Activated effector memory CD4-positive, alpha-beta T cell treated with anti-CD3 and anti-CD28 coated beads, Interleukin-2, amount 50 U/mL, for 16 hours (primary cell): ENCODE measurements around the gene PSMD13.

Experiments used
- DNase-seq: peaks from one replicate; pipeline ENCODE4 v3.0.0-alpha.2; 2020

Gene PSMD13

DNA sequence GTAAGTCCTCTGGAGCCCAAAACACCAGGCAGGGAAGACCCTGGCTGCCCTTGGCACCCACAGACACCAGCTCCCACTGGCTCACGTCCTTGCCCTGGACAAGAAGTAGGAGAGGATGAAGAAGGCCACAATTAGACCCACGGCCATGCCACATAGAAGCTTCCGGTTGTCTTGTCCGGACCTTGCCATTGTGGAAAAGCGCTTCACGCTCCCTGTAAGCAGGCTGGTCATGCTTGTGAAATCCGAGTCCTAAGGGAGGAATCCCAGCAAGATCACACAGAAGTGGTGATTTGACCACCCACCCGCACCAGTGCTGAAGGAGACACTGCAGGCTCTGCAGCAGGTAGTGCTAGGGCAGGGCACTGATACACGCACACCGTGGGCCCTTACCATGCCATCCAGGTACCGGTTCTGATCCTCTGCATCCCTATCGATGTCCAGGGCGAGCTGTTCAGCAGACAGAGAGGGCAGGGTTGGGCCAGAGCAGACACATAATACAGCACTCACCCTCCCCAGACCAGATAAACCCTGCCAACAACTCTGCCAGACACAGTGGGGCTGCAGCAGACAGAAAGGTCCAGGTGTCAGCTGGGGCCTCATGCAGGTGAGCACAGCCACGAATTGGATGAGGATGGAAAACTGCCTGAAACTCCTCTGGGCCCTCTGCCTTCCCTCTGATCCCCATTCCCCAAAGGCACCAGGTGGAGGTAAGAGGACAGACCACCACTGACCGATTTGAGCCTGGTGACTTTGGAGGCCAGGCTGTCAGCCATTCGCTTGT, 31.4 kb upstream of the PSMD13 start:
- DNase-seq: peak; percentile 60

DNA sequence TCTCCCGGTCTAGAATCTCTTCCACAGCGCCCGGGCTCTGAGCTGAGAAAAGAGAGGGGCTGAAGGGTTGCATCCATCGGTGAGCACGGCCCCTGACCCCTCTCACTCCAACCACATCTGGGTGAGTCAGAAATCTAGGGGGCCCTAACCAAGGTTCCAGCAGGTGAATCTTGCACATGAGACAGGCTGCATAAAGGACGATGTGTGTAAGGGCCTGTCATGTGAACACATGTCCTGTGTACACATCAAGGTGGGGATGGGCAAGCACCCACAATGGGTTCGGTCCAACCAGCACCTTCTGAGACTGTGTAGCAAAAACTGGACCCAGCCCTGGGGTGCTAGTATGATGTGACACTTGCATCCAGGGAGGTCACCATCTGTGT, 30.8 kb upstream of the PSMD13 start:
- DNase-seq: peak; percentile 62

DNA sequence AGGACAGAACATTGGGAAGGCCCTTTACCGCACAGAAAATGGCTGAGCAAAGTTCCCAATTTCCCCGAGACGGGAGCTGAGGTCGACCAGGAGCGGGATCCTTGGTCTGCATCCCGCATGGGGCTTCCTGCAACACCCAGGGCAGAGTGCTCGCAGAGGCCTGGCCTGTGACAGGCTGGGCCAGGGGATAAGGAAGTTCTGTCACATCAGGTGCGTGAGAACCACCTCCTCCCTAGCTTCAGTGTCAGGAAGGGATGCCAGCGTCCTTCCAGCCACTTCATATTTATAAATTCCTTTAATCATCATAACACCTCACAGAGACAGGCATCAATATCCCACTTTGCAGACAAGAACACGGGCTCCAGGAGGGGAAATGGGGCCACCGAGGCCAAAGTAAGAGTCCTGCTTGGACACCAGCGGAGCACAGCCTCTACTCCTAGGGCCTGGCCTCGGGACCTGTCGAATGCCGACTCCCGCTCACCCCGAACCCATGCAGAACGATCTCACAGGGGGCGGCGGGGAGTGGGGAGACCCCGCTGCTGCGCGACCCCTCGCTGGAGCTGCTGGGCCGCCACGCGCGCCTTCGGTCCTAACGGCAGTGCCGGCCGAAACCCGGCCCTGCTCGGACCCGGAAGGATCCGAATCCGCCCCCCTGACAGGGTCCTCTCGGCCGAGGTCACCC, 30.1 kb upstream of the PSMD13 start:
- DNase-seq: peak; percentile 69

DNA sequence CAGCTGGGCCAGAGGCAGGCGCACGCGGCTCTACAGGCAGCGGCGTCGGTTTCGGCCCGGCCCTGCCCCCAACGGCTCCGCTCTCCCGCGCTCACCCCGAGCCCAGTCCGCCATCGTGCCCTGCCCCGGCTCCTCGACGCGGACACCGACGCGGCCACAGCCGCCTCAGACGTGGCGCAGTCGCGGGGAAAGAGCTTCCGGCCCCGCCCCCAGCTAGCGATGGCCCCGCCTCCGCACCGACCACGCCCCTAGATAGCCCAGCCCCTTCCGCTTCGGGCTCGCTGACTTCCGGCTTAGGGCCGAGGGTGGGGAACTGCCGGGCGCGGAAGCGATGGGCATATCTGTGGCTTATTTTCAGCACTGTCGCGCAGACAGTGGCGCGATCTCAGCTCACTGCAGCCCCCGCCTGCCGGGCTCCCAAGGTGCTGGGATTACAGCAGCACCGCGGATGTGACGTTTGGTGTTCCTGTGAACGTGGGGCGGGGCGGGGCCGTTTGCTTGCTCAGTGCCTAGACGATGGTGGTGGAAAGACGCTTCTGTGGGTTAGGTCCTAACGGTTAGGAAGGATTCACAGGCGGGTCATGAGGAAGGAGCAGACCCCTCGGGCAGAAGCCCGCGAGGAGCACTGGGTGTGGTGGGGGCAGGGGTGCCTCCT, 29.4 kb upstream of the PSMD13 start, which contains the start of the genes BET1L and RIC8A:
TSS of gene BET1L (minus strand) at position 192 of the 655 bp plus-strand sequence. CDS start at position 114, 78 bp downstream.
TSS of gene RIC8A (plus strand) at position 501 of the 655 bp plus-strand sequence. CDS start 1,147 bp downstream, outside the sequence.
- DNase-seq: peak; percentile 99

DNA sequence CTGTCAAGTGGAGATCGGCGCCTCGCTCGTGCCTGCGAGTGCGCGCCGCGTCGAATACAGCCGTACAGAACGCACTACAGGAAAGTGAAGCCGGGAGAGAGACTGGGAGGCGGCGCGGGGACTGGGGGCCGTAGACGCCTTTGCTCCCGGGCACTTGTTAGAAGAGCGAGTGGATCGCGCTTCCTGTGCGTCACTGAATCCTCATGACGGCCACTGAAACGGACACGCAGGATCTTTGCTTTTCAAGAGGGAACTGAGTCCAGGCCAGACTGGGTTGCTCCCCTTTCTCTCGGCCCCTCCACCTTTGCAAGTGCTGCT, 29.0 kb upstream of the PSMD13 start:
- no peak for DNase-seq

DNA sequence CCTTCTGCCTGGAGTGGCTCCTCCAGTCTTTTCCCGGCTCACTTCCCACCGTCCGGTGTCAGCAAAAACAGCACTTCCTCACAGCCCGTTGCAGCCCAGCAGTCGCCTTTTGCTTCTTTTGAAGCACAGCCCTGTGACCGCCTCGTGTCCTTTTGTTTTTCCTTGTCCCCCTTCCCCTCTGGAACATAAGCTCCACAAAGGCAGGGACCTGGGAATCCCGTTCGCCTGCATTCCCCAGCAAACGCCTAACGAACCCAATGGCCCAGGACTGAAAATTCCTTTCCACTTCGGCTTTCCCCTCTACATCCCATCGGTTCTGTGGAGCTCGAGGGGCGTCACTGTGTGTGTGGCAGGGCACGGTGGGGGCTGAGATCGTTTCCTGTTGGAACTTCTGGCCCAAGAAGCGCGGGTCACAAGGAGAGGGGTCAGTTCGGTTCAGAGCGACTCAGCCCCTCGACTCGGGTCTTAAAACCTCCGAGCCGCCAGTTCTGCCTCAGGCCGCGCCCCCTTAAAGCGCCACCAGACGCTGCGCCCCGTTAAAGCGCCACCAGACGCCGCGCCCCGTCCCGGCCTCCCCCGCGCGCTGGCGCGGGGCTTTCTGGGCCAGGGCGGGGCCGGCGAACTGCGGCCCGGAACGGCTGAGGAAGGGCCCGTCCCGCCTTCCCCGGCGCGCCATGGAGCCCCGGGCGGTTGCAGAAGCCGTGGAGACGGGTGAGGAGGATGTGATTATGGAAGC, 28.4 kb upstream of the PSMD13 start:
- peak; percentile 94 for DNase-seq

DNA sequence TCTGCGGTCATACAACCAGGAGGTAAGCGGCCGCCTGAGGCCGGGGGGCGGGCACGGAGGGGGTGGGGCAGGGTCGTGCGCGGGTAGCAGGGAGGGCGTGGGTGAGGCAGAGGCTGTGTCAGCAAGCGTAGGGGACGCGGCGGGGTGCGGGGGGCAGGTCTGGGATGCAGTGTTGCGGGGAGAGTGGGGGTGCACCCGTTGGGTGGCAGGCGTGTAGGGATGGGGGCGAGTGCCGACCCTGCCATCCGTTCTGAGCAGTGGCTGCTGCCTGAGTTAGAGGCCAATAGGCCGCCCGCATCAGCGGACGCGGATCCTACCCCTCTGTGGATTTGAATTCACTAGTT, 27.9 kb upstream of the PSMD13 start:
- DNase-seq: no peak

DNA sequence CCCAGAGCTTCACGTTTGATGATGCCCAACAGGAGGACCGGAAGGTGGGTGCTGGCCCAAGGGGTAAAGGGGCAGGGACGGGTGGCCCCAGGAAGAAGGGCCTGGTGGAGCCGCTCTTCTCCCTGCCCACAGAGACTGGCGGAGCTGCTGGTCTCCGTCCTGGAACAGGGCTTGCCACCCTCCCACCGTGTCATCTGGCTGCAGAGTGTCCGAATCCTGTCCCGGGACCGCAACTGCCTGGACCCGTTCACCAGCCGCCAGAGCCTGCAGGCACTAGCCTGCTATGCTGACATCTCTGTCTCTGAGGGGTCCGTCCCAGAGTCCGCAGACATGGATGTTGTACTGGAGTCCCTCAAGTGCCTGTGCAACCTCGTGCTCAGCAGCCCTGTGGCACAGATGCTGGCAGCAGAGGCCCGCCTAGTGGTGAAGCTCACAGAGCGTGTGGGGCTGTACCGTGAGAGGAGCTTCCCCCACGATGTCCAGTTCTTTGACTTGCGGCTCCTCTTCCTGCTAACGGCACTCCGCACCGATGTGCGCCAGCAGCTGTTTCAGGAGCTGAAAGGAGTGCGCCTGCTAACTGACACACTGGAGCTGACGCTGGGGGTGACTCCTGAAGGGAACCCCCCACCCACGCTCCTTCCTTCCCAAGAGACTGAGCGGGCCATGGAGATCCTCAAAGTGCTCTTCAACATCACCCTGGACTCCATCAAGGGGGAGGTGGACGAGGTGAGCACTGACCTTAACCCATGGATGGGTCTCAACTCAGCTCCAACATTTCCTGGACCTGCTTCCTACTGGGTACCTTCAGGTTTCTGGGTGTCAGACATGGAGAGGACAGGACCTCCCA, 27.3 kb upstream of the PSMD13 start:
- DNase-seq: peak; percentile 68

DNA sequence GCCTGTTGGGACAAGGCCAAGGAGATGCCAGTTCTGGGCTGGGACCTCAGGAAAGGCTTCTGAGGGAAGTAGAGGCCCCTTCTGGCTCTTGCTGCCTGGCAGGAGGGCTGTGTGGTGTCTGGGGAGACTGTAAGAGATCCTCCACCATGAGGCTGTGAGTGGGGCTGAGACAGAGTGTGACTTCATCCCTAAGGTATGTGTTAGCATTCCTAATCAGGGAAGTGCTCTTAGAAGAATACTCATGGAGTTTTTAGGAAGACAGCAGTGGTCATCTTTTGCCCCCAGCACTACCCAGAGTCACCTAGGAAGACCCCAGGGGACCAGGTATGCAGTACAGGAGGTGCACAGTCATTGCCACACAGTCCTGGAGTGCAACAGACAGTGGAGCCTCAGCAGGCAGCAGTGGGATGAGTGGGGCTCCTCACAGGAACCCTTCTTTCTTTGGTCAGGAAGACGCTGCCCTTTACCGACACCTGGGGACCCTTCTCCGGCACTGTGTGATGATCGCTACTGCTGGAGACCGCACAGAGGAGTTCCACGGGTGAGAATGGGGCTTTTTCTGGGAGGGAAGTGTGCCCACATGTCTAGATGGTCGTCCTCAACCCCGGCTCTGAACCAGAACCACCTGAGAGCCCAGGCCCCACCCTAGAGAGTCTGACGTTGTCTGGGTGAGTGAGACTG, 26.5 kb upstream of the PSMD13 start:
- peak; percentile 37 for DNase-seq

DNA sequence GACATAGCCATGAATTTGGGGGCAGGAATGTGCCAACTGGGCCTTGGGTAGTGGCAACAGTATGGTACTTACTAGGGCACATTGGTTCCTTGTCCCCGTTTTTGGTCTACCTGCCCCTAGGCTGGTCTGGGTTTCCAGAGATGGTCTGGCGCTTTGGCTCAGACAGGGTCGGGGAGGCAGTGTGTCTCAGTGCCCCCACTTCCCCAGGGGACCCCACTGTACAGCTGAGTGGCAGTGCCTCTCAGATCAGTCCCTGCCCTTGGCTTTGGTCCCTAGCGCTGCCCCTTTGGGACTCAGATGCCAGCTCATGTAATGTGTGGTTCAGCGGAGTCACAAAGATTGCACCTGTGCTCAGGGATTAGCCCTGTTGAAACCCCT, 26.0 kb upstream of the PSMD13 start:
- peak; percentile 59 for DNase-seq

DNA sequence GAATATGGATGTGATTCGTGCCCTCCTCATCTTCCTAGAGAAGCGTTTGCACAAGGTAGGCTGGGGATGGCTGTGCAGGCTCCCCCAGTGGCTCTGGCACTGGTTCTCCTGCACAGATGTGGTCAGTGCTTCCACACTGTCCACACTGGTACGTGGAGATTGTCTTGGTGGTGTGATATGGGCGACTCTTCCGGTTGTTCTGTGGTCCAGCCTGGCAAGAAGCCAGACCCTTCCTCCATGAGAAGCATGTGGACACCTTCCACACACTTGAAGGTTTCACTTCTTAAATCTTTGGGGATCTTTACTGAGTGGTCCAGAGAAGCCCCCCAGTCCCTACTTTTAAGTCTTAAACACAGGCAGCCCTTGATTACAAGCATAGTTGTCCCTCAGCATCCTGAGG, 25.5 kb upstream of the PSMD13 start:
- peak; percentile 38 for DNase-seq

DNA sequence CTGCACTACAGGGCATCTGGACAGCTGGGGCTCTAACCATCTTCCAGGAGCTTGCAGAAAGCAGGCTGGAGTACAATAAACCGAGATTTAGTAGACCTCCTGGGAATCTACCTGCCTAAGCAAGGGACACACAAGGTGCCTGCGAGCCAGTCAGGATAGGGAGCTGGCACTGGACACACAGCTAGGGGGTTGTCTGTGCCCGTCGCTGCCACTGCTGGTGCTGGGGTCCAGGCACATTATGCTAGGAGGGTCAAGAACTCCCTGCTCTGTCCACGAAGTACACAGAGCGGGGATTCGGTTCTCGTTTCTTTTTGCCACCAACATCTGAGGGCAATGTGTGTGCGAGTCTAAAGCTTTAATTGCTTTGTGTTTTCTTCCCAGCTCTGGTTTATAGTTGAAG, 25.0 kb upstream of the PSMD13 start:
- DNase-seq: no peak

DNA sequence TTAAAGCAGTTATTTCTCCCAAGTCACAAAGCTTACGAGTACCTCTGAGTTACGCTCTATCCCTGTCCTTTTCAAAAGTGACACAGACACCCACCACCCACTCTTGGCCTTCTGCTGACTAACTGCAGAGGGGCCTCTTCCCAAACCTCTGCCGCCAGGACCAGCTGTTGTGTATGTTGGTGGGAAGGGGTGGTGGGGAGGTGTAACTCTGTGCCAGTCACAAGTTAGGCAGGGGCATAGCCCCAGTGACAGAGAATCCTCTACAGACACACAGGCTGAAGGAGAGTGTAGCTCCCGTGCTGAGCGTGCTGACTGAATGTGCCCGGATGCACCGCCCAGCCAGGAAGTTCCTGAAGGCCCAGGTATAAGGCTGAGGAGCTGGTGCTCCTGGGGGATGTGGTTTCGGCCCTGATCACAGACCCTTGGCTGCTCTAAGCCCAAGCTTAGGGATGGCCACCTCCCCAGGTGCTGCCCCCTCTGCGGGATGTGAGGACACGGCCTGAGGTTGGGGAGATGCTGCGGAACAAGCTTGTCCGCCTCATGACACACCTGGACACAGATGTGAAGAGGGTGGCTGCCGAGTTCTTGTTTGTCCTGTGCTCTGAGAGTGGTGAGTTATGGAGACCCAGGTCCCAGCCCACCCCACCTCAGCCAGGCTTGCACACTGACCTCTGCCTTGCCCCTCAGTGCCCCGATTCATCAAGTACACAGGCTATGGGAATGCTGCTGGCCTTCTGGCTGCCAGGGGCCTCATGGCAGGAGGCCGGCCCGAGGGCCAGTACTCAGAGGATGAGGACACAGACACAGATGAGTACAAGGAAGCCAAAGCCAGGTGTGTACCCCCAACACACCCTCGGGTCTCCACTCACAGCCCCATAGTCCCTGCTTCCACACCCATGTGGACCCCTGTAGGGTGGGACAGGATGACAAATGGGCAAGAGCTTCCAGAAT, 24.4 kb upstream of the PSMD13 start:
- no peak for DNase-seq

DNA sequence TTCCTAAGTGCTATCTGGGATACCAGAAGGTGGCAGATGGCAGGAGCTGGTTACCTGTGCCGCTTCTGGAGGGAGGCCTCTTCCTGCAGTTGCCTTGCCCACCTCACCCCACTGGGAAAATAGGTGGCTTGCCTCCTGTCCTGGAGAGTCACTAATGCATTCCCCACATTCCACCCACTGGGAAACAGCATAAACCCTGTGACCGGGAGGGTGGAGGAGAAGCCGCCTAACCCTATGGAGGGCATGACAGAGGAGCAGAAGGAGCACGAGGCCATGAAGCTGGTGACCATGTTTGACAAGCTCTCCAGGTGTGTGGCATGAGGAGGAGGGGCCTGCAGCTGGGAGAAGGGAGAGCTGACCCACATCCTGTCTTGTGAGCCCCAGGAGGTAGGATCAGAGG, 23.7 kb upstream of the PSMD13 start:
- DNase-seq: peak; percentile 54

DNA sequence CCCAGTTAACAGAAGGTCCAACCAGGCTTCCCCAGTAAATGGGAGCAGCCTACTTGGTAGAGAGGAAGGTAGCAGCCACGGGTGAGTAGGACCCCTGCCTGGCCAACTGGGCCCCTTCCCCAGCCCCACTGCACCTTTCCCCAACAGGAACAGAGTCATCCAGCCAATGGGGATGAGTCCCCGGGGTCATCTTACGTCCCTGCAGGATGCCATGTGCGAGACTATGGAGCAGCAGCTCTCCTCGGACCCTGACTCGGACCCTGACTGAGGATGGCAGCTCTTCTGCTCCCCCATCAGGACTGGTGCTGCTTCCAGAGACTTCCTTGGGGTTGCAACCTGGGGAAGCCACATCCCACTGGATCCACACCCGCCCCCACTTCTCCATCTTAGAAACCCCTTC, 22.7 kb upstream of the PSMD13 start:
- DNase-seq: peak; percentile 51

DNA sequence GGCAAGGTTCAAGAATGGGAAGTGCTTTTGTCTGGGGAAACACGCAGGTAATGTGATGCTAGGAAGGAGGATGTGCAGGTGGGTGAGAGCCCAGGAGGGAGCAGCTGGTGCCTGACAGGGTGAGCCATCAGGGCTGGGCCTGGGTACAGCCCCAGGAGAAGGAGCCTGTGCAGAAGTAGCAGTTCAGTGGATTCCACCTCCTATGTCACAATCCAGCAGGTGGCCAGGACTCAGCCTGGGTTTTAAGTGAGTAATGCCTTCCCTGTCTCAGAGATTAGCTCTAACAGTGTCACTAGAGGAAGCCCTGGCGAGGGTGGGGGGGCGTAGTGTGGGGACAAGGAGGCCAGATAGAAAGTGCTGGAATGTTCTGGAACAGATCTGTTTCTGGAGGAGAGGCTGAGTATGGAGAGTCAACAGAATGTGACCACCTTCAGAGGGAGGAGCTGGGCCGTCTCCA, 21.2 kb upstream of the PSMD13 start:
- DNase-seq: peak; percentile 61

DNA sequence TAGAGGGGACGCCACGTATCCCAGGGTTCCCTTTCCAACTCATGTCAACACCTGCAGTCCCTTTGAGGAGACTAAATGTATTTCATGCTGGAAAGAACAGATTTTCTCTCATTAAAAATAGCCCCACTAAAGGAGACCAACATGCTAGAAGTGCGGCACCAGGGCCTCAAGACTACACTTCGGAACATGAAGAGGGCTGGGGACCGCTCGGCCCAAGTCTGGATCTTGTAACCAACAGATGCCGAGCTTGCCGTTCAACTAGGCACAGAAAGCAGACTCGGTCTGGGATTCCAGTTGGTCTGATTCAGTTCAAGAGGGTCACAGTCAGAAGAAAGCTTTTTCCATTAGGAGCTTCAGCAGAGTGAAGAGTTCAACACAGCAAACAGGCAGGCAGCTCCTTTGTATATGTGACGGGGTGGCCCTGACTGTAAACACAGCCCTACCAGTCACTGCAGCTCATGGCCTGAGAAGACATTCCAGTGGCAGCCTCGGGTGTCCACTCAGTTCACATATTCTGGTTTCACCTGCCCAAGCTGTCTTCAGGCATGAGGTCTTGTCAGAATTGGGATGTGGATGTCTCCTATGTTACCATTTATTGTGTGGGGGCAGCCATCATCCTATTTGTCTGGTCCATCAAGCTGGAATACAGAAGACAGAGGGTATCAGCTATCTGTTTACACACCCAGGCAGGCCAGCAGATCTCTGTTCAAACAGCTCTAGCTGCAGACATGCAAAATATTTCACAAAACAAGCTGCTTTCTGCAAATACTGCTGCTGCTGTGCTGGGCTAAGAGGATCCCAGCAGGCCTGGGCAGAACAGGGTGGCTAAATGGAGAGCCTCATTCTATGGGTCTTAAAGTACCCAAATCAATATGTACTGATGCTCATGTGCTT, 20.4 kb upstream of the PSMD13 start:
- peak; percentile 50 for DNase-seq

DNA sequence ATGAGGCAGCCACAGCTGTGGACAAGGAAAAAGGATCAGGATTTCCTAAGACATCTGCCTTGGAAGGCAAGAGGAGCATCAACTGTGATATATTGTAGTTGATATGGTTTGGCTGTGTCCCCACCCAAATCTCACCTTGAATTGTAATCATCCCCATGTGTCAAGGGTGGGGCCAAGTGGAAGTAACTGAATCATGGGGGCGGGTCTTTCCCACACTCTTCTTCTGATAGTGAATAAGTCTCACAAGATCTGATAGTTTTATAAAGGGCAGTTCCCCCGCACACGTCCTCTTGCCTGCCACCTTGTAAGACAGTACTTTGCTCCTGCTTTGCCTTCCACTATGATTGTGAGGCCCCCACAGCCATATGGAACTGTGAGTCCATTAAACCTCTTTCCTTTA, 19.1 kb upstream of the PSMD13 start:
- peak; percentile 47 for DNase-seq

DNA sequence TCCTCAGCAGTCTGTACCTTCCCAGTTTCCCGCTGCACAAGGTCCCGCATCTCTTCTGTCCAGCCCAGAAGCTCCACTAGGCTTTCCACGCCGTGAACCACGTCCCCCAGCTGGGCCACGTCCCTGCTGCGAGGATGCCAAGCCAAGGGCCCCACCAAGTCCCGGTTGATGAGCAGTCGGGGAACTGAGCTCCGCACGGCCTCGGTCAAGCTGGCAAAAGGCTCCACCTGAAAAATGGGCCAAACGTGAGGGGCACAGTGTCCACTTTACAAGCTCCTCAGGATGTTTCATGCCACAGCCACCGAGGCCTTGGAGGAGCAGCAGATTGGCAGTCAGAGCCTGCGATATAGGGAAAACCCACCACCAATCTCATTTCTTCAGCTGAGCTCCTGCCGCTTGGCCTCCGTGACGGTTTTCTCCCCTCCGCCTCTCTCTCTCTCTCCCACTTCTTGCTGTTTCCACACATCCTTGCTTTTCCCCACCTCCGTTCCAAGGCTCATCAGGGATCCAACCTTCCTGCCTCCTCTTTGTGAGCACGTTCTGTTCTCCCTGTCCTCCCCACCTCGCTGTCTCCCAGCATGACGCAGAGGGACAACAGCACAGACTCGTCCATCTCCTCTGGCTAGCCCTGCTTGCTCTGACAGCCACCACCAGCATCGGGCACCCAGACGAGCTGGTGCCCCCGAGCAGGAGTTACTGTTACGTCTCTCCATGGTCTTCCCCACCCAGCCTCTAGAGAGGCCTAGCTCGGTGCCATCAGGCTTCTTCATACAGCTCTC, 17.8 kb upstream of the PSMD13 start:
- peak; percentile 53 for DNase-seq
